H7 (cell line): Measurements from ENCODE around the gene FAM168A. TPM values are rescaled to one million over a fixed set of nuclear protein-coding genes. Genes with fewer than 3 reads are reported as not detected.

Source experiments
- DNase-seq: peaks from one replicate; pipeline ENCODE4 v3.0.0; 2012
- H3K27me3 ChIP-seq: 2 replicates; pipeline ENCODE4 v1.6.0; 2011; ENCODE audit warnings: mild to moderate bottlenecking, low read length; ENCODE audit not compliant: control insufficient read depth, insufficient read depth
- H3K36me3 ChIP-seq: replicated peaks from 2 replicates; pipeline ENCODE4 v1.5.1; 2011; ENCODE audit warnings: low read length; ENCODE audit not compliant: control insufficient read depth, insufficient read depth
- H3K4me3 ChIP-seq: 2 replicates; pipeline ENCODE4 v1.5.1; 2011; ENCODE audit warnings: low read depth, mild to moderate bottlenecking, control low read depth, low read length, moderate library complexity; ENCODE audit not compliant: insufficient read depth
- total RNA-seq: library from RNA; depleted of rRNA; stranded (reverse); fragments of >200 nt; shearing (Covaris generic); gene quantifications from 2 replicates; pipeline ENCODE4 v1.2.3, GENCODE V29; 2014

FAM168A gene
- total RNA-seq, 1 experiment from 2014 or later = 13.1 TPM

- no peak for DNase-seq
- no peaks in the 10 kb centered on the region for H3K36me3 ChIP-seq
- no peak overlapping the region for H3K4me3 ChIP-seq
- H3K27me3 ChIP-seq = no peaks in the 10 kb centered on the region
These were observed 69.3 kb downstream of the FAM168A start for GRCh38 chr11:73528483-73529203.

- no peaks in the 10 kb centered on the region for H3K36me3 ChIP-seq
- no peak overlapping the region for H3K4me3 ChIP-seq
- DNase-seq = no peak
- no peaks in the 10 kb centered on the region for H3K27me3 ChIP-seq
These were observed 69.9 kb downstream of the FAM168A start for GRCh38 chr11:73528013-73528412.

GRCh38 chr11:73525611-73526010, 72.3 kb downstream of the FAM168A start:
- DNase-seq = no peak
- Histone ChIP-seq H3K4me3 (no peak overlapping the region), H3K27me3 (no peaks in the 10 kb centered on the region)

GRCh38 chr11:73524774-73525173, 73.1 kb downstream of the FAM168A start:
- no peak for DNase-seq
- Histone ChIP-seq H3K4me3 (no peak overlapping the region), H3K27me3 (no peaks in the 10 kb centered on the region), H3K36me3 (no peaks in the 10 kb centered on the region)

More at GRCh38 chr11:73525611-73526010, 72.3 kb downstream of the FAM168A start:
- H3K36me3 ChIP-seq = no peaks in the 10 kb centered on the region

- Histone ChIP-seq H3K27me3 (no peaks in the 10 kb centered on the region), H3K36me3 (no peaks in the 10 kb centered on the region), H3K4me3 (no peak overlapping the region)
- no peak for DNase-seq
These were observed 76.3 kb downstream of the FAM168A start for GRCh38 chr11:73521621-73522020.

- H3K36me3 ChIP-seq = no peaks in the 10 kb centered on the region
- no peaks in the 10 kb centered on the region for H3K27me3 ChIP-seq
- DNase-seq = no peak
- H3K4me3 ChIP-seq = no peak overlapping the region
These were observed 77.4 kb downstream of the FAM168A start for GRCh38 chr11:73520353-73521061.

GRCh38 chr11:73519266-73519665, 78.6 kb downstream of the FAM168A start:
- Histone ChIP-seq H3K27me3 (no peaks in the 10 kb centered on the region), H3K36me3 (no peaks in the 10 kb centered on the region), H3K4me3 (no peak overlapping the region)
- DNase-seq = no peak

GRCh38 chr11:73518195-73518594, 79.7 kb downstream of the FAM168A start:
- Histone ChIP-seq H3K27me3 (no peaks in the 10 kb centered on the region), H3K36me3 (no peaks in the 10 kb centered on the region), H3K4me3 (no peak overlapping the region)
- no peak for DNase-seq

- DNase-seq = no peak
- H3K4me3 ChIP-seq = no peak overlapping the region
- H3K27me3 ChIP-seq = no peaks in the 10 kb centered on the region
These were observed 81.8 kb downstream of the FAM168A start for GRCh38 chr11:73516080-73516479.

GRCh38 chr11:73513707-73514106, 84.2 kb downstream of the FAM168A start:
- no peak for DNase-seq
- Histone ChIP-seq H3K27me3 (no peaks in the 10 kb centered on the region), H3K36me3 (no peaks in the 10 kb centered on the region), H3K4me3 (no peak overlapping the region)

More at GRCh38 chr11:73516080-73516479, 81.8 kb downstream of the FAM168A start:
- no peaks in the 10 kb centered on the region for H3K36me3 ChIP-seq

- no peak for DNase-seq
- H3K4me3 ChIP-seq = no peak overlapping the region
These were observed 87.0 kb downstream of the FAM168A start for GRCh38 chr11:73510877-73511276.

GRCh38 chr11:73510106-73510505, 87.8 kb downstream of the FAM168A start:
- H3K36me3 ChIP-seq = no peaks in the 10 kb centered on the region
- no peak for DNase-seq
- no peaks in the 10 kb centered on the region for H3K27me3 ChIP-seq
- no peak overlapping the region for H3K4me3 ChIP-seq

More at GRCh38 chr11:73510877-73511276, 87.0 kb downstream of the FAM168A start:
- no peaks in the 10 kb centered on the region for H3K27me3 ChIP-seq
- H3K36me3 ChIP-seq = no peaks in the 10 kb centered on the region

- DNase-seq = no peak
- H3K4me3 ChIP-seq = no peak overlapping the region
- H3K36me3 ChIP-seq = no peaks in the 10 kb centered on the region
- H3K27me3 ChIP-seq = no peaks in the 10 kb centered on the region
These were observed 88.7 kb downstream of the FAM168A start for GRCh38 chr11:73509188-73509587.

- Histone ChIP-seq H3K4me3 (no peak overlapping the region), H3K27me3 (no peaks in the 10 kb centered on the region), H3K36me3 (no peaks in the 10 kb centered on the region)
- no peak for DNase-seq
These were observed 89.4 kb downstream of the FAM168A start for GRCh38 chr11:73508243-73509176.
